GM15510 (cell line): Measurements from ENCODE around the gene SPON2.

Experiments
- POLR2A ChIP-seq: IDR thresholded peaks from 3 replicates; pipeline ENCODE4 v1.6.1; 2011; ENCODE audit warnings: borderline replicate concordance; ENCODE audit not compliant: insufficient read length; ENCODE audit errors: extremely low read depth

Gene SPON2

DNA sequence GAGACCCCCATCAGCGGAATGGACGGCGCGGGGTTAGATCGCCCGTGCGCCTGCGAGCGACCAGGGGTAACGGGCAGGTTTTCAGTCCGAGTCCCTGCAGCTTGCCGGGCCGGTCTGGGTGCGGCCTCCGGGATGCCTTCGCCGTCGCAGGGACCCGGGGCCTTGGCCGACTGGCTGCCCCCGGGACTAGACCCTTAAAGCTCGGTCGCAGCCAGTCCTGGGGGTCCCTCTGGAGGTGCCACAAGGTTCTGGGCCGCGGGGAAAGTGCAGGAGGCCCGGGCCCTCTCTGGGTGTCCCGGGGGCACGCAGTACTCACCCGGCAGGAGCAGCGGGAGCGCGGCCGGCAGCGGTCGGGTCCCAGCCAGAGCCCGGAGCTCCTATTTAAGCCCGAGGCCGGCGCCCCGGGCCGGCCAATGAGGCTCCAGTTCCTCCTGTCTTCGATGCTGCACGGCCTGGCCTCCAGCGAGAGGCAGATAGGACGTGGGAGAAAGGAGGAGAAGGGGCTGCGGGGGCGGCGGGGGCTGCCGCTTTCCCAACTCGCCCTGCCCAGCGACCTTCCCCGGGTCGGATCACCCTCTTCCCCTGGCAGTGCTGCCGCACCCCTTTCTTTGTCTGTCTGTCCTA, at the start of gene SPON2:
Gene SPON2, minus strand, starts transcription at position 356 of the 624 bp plus-strand sequence.
- no peak for TF ChIP-seq POLR2A

DNA sequence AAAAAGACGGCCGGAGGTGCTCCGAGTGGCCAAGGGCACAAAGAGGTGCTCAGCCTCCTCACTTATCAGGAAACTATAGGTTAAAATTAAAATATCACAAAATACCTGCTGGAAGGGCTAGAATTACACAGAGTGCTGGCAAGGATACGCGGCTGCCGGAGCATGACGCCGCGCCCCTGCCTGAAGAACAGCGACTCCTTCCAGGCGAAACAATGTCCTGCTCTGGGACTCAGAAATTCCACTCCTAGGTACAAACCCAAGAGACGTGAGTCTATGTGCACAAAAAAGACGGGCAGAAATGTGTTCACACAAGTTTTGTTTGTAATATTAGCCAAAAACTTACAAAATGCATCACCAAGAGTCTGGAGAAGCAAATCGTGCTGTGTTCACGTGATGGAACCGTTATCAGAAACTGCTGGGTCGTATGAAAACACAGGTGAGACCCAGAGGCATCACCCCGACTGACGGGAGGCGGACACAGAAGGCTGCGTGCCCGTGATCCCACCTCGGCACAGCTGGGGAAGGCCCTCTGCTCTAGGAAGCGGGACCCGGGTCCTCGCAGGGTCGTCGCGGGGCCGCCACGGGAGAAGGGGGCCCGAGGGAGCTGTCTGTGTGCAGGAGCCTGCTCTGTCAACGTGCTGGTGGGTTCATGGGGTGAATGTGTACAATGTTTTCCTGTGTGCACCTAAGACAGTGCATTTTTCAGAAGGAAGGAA, 48.9 kb upstream of the SPON2 start:
- TF ChIP-seq POLR2A, result no peak

DNA sequence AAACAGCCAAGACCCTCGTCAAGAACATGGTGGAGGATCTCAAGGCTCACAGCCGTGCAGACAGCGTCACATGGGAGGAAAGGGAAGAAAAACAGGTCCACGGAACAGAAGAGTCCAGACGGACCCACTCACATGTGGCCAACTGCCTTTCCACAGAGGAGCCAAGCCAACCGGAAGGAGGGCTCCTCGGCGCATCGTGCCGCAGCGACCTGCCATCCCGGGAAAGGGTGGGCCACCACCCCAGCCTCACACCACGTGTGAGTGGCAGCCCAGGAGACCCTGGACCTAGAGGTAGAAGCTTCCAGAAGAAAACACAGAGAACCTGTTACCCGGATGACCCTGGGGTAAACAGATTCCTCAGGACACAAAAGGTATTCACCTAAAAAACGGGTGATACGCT, 48.2 kb upstream of the SPON2 start:
- no peak for TF ChIP-seq POLR2A

DNA sequence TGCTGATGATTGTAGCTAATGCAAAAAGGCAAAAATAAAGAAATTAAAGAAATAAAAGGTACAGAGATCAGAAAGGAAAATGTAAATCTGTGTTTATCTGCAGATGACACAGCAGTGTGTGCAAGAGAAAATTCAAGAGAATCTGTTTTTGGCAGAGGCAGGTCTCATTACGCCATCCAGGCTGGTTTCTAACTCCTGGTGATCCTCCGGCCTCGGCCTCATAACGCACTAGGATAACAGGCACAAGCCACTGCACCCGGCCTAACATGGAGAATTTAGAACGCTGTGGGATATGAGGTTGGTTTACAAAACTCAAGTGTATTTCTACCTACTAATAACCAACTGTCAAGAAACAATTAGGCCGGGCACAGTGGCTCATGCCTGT, 47.2 kb upstream of the SPON2 start:
- TF ChIP-seq POLR2A, result peak; percentile 9

DNA sequence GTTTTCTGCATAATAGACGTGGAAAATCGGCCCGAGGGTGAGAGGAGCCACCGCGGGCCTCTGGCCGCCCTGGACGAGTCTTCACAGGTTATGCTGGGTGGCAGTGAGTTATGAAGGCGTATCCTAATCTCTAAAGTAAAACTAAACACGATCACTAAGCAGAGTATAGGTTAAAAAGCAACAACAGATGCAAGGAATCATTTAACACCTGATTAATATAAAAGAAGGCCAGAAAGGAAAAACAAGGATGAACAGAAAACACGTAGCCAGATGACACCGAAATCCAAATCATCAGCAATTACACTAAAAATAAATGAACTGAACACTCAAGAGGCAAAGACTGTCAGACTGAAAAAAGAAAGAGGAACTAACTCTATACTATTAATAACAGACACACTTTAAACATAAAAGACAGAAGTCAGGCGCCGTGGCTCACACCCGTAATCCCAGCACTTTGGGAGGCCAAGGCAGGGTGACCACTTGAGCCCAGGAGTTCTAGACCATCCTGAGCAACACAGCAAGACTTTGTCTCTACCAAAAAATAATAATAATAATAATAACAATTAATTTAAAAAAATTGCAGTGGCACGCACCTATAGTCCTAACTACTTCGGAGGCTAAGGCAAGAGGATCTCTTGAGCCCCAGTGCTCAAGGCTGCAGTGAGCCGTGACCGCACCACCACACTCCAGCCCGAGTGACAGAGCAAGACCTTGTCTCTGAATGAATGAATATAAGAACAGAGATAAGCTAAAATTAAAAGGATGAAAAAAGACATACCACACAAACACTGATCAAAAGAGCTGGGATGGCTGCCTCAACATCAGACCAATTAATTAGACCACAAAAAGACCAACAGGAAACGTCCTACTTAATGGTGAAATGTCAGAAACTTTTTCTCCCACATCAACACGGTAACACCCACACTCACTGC, 46.5 kb upstream of the SPON2 start:
- TF ChIP-seq POLR2A, result no peak

DNA sequence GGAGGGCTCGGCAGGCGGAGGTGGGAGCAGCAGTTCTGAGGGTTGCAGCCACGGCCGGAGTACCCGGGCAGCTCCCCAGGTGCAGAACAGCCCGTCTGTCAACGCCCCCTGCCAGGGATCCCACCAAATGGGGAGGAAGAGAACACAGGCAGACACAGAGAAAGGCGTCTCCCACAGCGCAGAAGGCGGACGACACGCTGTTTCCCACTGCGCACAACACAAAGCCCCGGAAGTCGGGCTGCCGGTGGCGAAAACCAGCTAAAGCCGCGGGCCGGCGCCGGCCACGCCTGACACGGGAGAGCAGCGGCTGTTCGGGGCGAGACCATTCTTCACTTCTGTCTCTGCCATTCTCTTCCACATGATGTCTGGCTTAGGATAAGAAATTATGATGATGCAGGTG, 45.0 kb upstream of the SPON2 start:
- no peak for TF ChIP-seq POLR2A

DNA sequence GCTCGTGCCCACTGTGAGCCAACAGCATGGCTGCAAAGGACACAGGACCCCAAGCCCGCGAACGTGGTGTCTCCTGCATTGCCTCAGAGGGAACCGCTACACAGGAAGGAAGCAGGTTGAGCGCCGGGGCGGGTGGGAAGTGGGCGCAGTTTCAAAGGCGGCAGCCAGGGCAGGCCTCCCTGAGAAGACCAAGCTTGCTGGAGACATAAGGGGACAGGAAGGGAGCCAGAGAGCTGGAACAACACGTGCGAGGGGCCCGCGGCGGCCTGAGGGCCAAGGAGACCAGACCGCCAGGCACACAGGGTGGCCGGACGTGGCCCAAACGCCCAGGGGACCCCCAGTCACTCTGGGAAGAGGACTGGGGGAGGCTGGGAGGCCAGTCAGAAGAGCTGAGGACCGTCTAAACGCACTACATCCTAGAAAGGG, 44.5 kb upstream of the SPON2 start:
- TF ChIP-seq POLR2A, result no peak

DNA sequence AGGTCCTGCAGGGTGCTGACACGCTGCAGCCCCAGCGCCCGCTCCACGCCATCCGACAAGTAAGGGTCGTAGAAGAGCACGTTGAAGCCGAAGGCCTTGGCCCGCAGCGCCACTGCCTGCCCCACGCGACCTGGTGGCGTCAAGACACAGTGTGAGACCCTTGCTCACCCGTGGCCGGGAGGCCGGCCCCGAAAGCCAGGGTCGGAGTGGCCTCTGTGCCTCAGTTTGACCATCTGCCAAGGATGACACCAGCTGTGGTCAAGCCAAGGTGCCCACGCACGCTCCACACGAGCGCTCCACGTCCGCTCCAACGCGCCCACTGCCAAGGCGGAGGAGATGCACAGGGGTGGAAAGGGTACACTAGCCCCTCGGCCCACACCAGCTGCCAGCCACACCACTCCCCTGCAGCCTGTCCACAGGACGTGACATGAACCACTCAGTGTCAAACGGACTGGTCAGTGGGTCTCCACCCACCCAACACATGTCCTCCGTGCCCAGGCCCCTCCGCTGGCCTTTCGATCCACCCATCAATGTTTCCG, 43.8 kb upstream of the SPON2 start:
- TF ChIP-seq POLR2A, result no peak

DNA sequence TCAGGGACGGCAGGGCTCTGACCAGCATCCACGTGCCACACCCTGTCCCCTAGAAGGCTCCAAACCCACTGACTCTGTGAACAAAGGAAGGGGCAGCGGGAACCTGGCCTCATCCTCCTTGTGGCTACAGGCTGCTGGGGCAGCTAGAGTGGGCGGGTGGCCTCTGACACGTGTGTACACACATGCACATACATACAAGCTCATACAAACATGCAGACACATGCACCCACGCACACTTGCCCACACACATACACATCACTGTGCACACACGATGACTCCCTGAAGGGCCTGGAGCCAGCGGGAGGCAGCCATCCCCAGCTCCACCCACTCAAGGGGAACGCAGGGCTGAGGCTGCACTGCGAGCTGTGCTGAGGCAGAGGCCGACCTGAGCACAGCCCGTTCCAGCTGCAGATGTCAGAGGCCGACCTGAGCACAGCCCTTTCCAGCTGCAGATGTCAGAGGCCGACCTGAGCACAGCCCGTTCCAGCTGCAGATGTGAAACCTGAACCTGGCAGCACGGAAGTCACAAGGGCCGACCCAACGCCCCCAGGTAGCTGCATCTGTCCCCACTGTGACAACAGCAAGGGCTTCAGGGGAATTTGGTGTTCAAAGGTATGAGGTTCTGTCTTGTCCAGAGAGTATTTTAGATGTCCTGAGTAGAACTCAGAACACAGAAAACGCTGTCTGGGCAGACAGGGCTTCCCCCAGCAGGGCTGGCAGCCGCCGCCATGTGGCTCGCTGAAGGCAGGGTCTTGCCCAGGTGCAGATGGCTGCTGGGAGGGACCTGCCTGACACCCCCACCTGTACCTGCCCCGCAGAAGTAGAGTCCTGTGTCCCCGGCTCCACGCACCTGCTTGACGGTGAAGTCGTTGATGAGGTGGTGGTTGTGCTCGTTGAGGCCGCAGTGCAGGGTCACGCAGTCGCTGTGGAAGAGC, 43.0 kb upstream of the SPON2 start:
- no peak for TF ChIP-seq POLR2A

DNA sequence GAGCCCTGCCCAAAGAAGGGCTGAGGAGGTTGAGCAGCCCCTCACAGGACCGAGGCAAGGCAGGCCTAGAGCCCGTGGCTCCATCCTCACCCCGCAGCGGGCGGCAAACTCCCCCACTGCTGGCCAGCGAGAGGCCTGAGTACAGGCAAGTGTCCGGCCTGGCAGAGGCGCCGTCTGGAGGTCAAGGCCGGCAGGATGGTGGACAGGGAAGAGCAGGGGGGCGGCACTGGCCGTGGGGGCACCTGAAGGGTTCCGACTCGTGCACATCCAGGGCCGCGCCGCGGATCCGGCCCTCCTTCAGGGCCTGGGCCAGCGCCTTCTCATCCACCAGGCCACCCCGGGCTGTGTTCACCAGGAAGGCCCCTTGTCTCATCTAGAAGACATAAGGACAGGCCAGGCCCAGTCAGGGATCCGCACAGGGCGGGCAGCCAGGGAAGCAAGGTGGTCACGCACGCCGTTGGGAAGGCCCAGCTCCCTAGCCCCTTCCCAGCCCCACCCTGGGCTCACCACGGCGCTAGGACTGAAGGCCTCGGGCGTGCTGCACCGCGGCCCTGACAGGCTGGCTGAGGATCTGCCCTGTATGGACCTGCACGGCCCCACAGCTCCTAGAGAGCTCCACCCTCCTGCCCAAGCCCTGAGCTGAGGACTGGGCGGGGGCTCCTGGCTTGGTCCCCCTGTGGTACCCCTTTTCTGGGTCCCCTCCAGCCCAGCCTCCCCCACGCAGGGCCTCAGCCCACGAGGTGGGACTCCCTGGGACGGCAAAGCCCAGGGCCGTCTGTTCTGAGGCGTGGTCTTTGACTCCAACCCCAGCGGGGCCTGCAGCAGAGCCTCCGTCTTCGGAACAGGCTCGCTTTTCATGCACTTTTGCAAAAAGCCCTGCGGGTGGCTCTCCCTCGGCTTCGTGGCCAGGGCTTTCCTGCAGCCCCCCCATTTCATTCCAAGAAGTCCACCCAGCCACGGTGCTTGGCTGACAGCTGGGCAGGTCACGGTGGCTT, 42.0 kb upstream of the SPON2 start:
- no peak for TF ChIP-seq POLR2A

DNA sequence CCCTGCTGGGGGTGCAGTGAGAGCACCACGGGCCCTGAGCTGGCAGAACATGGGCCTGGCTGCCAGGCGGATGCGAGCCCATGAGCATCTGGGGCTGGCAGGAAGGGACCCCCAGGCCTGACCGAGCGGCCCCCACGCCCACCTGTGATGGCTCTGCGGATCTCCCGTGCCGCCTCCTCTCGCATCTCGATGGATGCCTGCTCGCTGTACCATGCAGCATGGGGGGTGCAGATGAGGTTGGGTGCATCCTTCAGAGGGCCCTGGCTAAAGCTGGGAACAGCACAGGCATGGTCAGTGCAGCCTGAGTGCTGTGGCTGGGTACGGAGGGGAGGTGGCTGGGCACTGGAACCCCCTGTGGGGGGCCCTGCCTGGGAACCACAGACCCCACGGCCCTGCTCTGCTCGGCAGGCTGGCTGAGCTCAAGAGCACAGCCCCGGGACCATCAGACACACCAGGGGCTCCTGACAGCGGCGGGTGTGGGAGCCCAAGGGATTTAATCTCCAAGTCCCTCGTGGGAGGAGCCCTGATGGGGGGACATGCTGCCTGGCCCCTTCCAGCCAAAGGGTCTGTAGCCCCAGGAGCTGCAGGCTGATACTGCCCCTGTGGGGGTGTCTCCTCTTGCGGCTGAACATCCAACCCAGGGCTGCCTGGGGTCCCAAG, 41.1 kb upstream of the SPON2 start:
- TF ChIP-seq POLR2A, result no peak

DNA sequence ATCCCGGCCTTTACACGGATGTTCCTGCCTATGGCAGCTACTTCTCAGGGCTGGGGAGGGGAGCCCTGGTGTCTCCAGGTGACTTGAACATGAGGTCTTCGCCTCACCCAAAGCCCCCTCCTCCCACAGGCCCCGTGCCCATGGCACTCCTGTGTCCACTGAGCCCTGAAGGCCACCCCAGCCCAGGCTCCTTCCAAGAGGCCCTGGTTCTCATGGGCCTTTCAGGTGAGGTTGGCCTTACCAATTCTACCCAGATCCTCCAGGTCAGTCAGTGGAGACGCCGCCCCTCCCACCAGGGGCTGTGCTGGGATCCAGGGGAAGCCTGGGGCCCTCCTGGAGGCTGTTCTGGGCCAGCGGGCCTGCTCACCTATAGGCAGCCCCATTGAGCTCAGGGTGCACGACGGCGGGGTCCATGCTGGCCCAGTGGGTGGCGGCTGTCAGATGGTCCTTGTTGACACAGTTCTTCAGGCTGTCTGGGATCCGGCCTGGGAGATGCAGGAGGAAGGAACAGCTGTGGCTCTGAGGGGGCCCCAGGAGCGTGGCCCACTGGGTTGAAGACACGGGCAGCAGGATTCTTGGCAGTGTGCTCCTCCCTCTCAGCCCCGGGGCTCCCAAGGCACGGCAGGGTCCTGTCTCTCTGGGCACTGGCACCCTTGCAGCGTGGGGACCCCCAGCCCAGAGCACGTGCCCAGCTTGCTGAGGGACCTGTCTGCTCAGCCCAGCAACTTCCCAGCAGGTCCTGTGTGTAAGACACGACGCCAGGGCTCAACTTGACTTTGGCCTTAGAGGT, 40.4 kb upstream of the SPON2 start:
- TF ChIP-seq POLR2A, result no peak
